Sigmoid colon (tissue), 7 donors: ENCODE data around the gene RPL7L1. TPM values are rescaled to one million over a fixed set of nuclear protein-coding genes. Genes with fewer than 3 reads are reported as not detected.

Experiments used
- DNase-seq: peaks from one replicate; pipeline ENCODE4 v3.0.0-alpha.2; 2019
- H3K27ac ChIP-seq, 4 donors: fragments of 200-600 bp; sonication (generic); one replicate each; pipeline ENCODE4 v1.5.1; 2016 to 2019; ENCODE audit warnings: mild to moderate bottlenecking in 1 of 4
- H3K27me3 ChIP-seq, 3 donors: fragments of 200-600 bp; sonication (generic); one replicate each; pipeline ENCODE4 v1.5.1; 2019; ENCODE audit warnings: mild to moderate bottlenecking in 1 of 3
- H3K36me3 ChIP-seq, 4 donors: fragments of 200-600 bp; sonication (generic); one replicate each; pipeline ENCODE4 v1.5.1; 2016 to 2019
- H3K4me1 ChIP-seq, 4 donors: fragments of 200-600 bp; sonication (generic); one replicate each; pipeline ENCODE4 v1.5.1; 2017 to 2019
- H3K4me3 ChIP-seq, 4 donors: fragments of 200-600 bp; sonication (generic); one replicate each; pipeline ENCODE4 v1.5.1; 2017 to 2019; ENCODE audit warnings: mild to moderate bottlenecking in 2 of 4, moderate library complexity in 1 of 4
- H3K9me3 ChIP-seq, 4 donors: fragments of 200-600 bp in 3 of 4; sonication (generic) in 3 of 4; one replicate each; pipeline versions ENCODE4 v1.5.1 to v1.6.1; 2013 to 2019
- EP300 ChIP-seq, 4 donors: sonication (generic); formaldehyde crosslinking; IDR thresholded peaks; one replicate each; pipeline ENCODE4 v1.6.1; 2017; ENCODE audit warnings: antibody characterized with exemption in 4 of 4
- POLR2A ChIP-seq, 2 donors: fragments of 450-650 bp; IDR thresholded peaks; one replicate each; pipeline ENCODE4 v1.6.1; 2016; ENCODE audit warnings: antibody characterized with exemption in 2 of 2, mild to moderate bottlenecking in 2 of 2, moderate library complexity in 2 of 2
- POLR2AphosphoS5 ChIP-seq, 4 donors: sonication (generic); formaldehyde crosslinking; IDR thresholded peaks; one replicate each; pipeline ENCODE4 v1.6.1; 2017; ENCODE audit warnings: antibody characterized with exemption in 4 of 4
- WGBS, 2 donors: extraction: QIAGEN DNeasy Blood & Tissue Kit; methylation state at CpG; one replicate each; pipeline ENCODE4 v1.1.7; 2013; 5-methylcytosine and 5-hydroxymethylcytosine counted together
- intact Hi-C: fragments of 100-400 bp; cut with DNase I; formaldehyde crosslinking; loops from one replicate; pipeline ENCODE4 v1.15.1; 2023
- polyA plus RNA-seq, 3 donors: library from polyadenylated mRNA; stranded (reverse); fragments of 200-250 nt; gene quantifications; one replicate each; pipeline ENCODE4 v1.2.3, GENCODE V29; 2013
- total RNA-seq, 4 donors: library from RNA; depleted of rRNA; stranded (reverse); fragments of >200 nt; gene quantifications; one replicate each; pipeline ENCODE4 v1.1.0, GENCODE V29; 2016
- TF ChIP-seq, protein P1 (sequence below), 4 experiments: fragments of 450-650 bp in 3 of 4; fragments of 200-600 bp in 1 of 4; IDR thresholded peaks; one replicate each; pipeline ENCODE4 v1.5.1; 2016 to 2019; ENCODE audit warnings: antibody characterized with exemption in 4 of 4, mild to moderate bottlenecking in 3 of 4, moderate library complexity in 2 of 4
- donor health status: healthy with polysubstance abuse.
- donor health status: Bipolar disorder and iron deficiency.
- donor health status: healthy.

The RPL7L1 gene
- total RNA-seq, result 10 to 100 TPM; 67.6 to 79.0 (median 75.7) TPM
- polyA plus RNA-seq, result 10 to 100 TPM; 30.6 to 58.9 (median 38.1) TPM

DNA sequence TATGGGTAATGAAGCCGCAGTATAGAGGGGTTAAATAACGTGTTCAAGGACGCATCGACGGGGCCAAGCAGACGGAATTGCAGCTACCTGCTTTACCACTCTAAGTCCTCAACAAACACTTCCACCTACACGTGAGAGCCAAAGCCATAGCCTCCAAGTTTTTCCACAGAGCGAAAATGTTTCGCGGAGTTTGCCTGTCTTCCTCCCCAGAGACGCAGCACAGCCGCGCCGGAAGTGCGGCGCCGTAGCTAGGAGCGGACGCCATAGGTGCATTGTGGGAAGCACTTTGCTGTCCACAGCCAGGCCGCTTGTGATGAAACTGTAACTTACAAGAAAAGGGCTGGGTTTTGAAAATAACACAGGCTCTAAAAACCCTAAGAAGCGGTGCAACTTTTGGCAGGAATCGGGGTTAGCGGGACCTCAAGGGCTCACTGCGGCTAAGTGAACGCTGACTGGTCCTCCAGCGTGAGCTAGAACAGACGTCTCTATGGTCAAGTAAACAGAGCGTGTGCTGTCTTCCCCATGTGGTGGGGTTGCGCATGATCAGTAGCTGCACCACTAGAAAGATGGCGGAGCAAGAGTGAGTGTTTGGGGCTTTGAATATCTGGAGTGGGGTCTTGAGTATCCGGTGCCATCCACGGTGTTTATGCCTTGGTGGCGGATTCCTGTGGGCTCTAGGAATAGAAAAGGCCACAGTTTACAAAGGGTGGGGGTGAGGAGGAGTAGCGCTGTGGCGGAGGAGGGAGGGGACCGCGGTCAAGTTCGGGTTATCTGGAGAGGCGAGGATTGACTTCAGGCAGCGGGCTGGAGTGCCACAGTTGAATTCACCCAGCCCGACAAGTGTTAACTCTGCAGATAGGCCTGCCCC lies at the start of gene RPL7L1:
RPL7L1 (plus strand) TSS at position 245 of the 868 bp plus-strand sequence; CDS start at position 540, 295 bp downstream.
- Histone ChIP-seq H3K27me3 (no peaks in the 10 kb centered on the region), H3K36me3 (peaks cover 14 to 30% (median 19%) of the 10 kb centered on the region in 4 donors), H3K4me1 (peaks cover 0 to 40% (median 22%) of the 10 kb centered on the region in 4 donors), H3K27ac (peak within 1 kb of the TSS; percentile 87 to 92 (median 92)), H3K4me3 (peak within 1 kb of the TSS; percentile 54 to 71 (median 60)), H3K9me3 (no peaks in the 10 kb centered on the region)
- TF ChIP-seq EP300 (IDR thresholded peaks at IDR 0.05) (no peak), POLR2AphosphoS5 (IDR thresholded peaks at IDR 0.05) (peak; percentile 64 to 88 (median 78)), POLR2A (IDR thresholded peaks at IDR 0.05) (peak in 1 of 2 donors; percentile 54)
- TF ChIP-seq, protein P1, sequence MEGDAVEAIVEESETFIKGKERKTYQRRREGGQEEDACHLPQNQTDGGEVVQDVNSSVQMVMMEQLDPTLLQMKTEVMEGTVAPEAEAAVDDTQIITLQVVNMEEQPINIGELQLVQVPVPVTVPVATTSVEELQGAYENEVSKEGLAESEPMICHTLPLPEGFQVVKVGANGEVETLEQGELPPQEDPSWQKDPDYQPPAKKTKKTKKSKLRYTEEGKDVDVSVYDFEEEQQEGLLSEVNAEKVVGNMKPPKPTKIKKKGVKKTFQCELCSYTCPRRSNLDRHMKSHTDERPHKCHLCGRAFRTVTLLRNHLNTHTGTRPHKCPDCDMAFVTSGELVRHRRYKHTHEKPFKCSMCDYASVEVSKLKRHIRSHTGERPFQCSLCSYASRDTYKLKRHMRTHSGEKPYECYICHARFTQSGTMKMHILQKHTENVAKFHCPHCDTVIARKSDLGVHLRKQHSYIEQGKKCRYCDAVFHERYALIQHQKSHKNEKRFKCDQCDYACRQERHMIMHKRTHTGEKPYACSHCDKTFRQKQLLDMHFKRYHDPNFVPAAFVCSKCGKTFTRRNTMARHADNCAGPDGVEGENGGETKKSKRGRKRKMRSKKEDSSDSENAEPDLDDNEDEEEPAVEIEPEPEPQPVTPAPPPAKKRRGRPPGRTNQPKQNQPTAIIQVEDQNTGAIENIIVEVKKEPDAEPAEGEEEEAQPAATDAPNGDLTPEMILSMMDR (IDR thresholded peaks at IDR 0.05), result peak in 1 of 4 experiments; percentile 29
- 0 to 1% methylated on average over 41 of the region's 41 CpGs for WGBS, 2 donors
- intact Hi-C loops, result loop anchor here (2.0 kb wide), 2 partner anchors 97 to 133 kb away; partner anchors contain the start of genes BICRAL and TBCC
- peak; percentile 93 for DNase-seq

DNA sequence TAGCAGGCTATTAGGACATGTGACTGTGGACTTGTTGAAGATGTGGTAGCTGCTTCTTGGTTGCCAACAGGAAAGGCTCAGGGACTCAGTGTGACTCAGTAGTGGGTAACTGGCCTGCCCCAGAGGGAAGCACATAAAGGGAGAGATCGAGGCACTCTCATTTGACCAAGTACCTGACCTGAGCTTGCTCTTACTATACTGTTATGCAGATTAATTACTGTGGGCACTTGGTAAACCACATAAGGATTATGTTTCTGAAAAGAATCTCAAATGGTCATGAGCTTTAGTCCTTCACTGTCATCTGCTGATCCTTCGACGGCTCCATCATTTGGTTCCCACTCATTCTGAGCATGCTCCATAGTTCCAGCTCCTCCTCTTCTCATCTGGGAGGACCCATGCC lies 48.2 kb upstream of the RPL7L1 start:
- TF ChIP-seq POLR2A (IDR thresholded peaks at IDR 0.05) (no peak), POLR2AphosphoS5 (IDR thresholded peaks at IDR 0.05) (no peak), EP300 (IDR thresholded peaks at IDR 0.05) (no peak)
- TF ChIP-seq, protein P1 (IDR thresholded peaks at IDR 0.05), result no peak
- H3K27ac ChIP-seq, result no peak overlapping the region
- DNase-seq, result no peak
- intact Hi-C loops, result no loop called here
- H3K9me3 ChIP-seq, result no peaks in the 10 kb centered on the region
- peaks cover 20 to 75% (median 23%) of the 10 kb centered on the region in 4 donors for H3K36me3 ChIP-seq
- WGBS, 2 donors, result 94 to 96% methylated on average over 3 of the region's 3 CpGs
- no peaks in the 10 kb centered on the region for H3K27me3 ChIP-seq
- H3K4me3 ChIP-seq, result no peak overlapping the region
- no peaks in the 10 kb centered on the region for H3K4me1 ChIP-seq

DNA sequence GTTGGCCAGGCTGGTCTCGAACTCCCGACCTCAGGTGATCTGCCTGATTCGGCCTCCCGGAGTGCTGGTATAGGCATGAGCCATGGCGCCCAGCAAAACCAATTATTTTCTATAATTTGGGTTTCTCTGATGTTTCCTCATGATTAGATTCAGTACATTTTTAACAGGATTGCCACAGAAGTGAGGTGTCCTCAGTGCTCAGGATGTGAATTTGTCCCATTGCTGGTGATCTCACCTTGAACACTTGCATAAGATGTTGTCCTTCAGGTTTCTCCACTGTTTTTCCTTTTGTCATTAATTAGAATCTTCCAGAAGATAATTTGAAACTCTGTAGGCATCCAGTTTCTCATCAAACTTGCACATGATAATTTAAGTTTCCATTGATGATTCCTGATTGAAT lies 45.4 kb upstream of the RPL7L1 start:
- Histone ChIP-seq H3K4me3 (no peak overlapping the region), H3K27me3 (no peaks in the 10 kb centered on the region)
- 96 to 97% methylated on average over 5 of the region's 5 CpGs for WGBS, 2 donors

GRCh38 chr6:42841844-42842584 lies 37.4 kb upstream of the RPL7L1 start:
- intact Hi-C loops, result no loop called here
- no peak for DNase-seq
- H3K36me3 ChIP-seq, result peaks cover 0 to 9% (median 2%) of the 10 kb centered on the region in 4 donors
- no peaks in the 10 kb centered on the region for H3K9me3 ChIP-seq
- no peak overlapping the region for H3K4me3 ChIP-seq
- H3K4me1 ChIP-seq, result no peaks in the 10 kb centered on the region
- no peak overlapping the region for H3K27ac ChIP-seq
- TF ChIP-seq POLR2A (IDR thresholded peaks at IDR 0.05), result no peak
- TF ChIP-seq POLR2AphosphoS5 (IDR thresholded peaks at IDR 0.05), result no peak
- TF ChIP-seq EP300 (IDR thresholded peaks at IDR 0.05), result no peak
- TF ChIP-seq, protein P1 (IDR thresholded peaks at IDR 0.05), result no peak
- WGBS, 2 donors, result 91 to 94% methylated on average over 6 of the region's 6 CpGs
- H3K27me3 ChIP-seq, result no peaks in the 10 kb centered on the region

More for the DNA sequence above, 45.4 kb upstream of the RPL7L1 start:
- no peak for TF ChIP-seq POLR2AphosphoS5 (IDR thresholded peaks at IDR 0.05)
- intact Hi-C loops, result no loop called here
- Histone ChIP-seq H3K4me1 (no peaks in the 10 kb centered on the region), H3K9me3 (no peaks in the 10 kb centered on the region), H3K36me3 (peaks cover 12 to 46% (median 16%) of the 10 kb centered on the region in 4 donors), H3K27ac (no peak overlapping the region)
- no peak for DNase-seq

DNA sequence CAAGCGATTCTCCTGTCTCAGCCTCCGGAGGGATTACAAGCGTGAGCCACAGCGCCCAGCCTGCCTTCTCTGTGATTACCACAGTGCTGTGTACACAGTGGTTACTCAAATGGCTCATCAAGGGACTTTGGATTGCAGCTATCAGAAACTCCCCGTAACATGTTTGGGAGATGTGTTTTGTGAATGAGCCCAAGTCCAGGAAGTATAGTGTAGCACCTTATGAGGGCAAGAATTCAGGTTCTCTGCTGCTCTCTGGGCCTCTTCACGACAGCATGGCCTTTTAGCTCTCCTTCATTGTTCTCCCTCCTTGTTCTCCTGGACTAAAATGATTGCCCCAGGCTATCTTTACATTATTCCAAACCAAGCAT lies 34.1 kb upstream of the RPL7L1 start:
- intact Hi-C loops, result no loop called here
- no peak for DNase-seq
- no peaks in the 10 kb centered on the region for H3K9me3 ChIP-seq
- no peaks in the 10 kb centered on the region for H3K27me3 ChIP-seq
- H3K27ac ChIP-seq, result no peak overlapping the region
- H3K4me3 ChIP-seq, result no peak overlapping the region
- peaks cover 0 to 11% (median 2%) of the 10 kb centered on the region in 4 donors for H3K36me3 ChIP-seq
- TF ChIP-seq, protein P1 (IDR thresholded peaks at IDR 0.05), result no peak
- TF ChIP-seq POLR2A (IDR thresholded peaks at IDR 0.05) (no peak), POLR2AphosphoS5 (IDR thresholded peaks at IDR 0.05) (no peak), EP300 (IDR thresholded peaks at IDR 0.05) (no peak)
- no peaks in the 10 kb centered on the region for H3K4me1 ChIP-seq
- WGBS, 2 donors, result 24 to 72% methylated on average over 6 of the region's 6 CpGs
